DMS79 (cell line): Measurements from ENCODE around the gene TMEM255A.
"Not testable (repeated sequence)": the region's sequence is repeated elsewhere in the genome, so short reads cannot be mapped to it uniquely, and the experiment has no call there.

Experiments used
- DNase-seq: peaks from one replicate; lab custom pipeline; 2025; lab: John Stamatoyannopoulos, UW

TMEM255A gene

GRCh38 chrX:120310861-120311726, at the start of gene TMEM255A:
Gene TMEM255A (minus strand): TSS chrX:120311461. CDS start chrX:120311309, 152 bp downstream.
- no peak for DNase-seq

- DNase-seq: no peak
Measured at GRCh38 chrX:120358737-120359456, 47.6 kb upstream of the TMEM255A start.

GRCh38 chrX:120357186-120357585, 45.9 kb upstream of the TMEM255A start:
- no peak for DNase-seq

- no peak for DNase-seq
Measured at GRCh38 chrX:120356084-120356483, 44.8 kb upstream of the TMEM255A start.

GRCh38 chrX:120350450-120351138, 39.3 kb upstream of the TMEM255A start:
- no peak for DNase-seq

- not testable (repeated sequence) for DNase-seq
Measured at GRCh38 chrX:120344566-120344965, 33.3 kb upstream of the TMEM255A start.

GRCh38 chrX:120336899-120337298, 25.6 kb upstream of the TMEM255A start:
- DNase-seq: no peak

GRCh38 chrX:120335289-120335688, 24.0 kb upstream of the TMEM255A start:
- no peak for DNase-seq

GRCh38 chrX:120334603-120335002, 23.3 kb upstream of the TMEM255A start:
- no peak for DNase-seq

GRCh38 chrX:120334151-120334550, 22.9 kb upstream of the TMEM255A start:
- no peak for DNase-seq

GRCh38 chrX:120332394-120332793, 21.1 kb upstream of the TMEM255A start:
- no peak for DNase-seq

- no peak for DNase-seq
Measured at GRCh38 chrX:120331116-120331515, 19.9 kb upstream of the TMEM255A start.

- no peak for DNase-seq
Measured at GRCh38 chrX:120321520-120322281, 10.4 kb upstream of the TMEM255A start.

GRCh38 chrX:120318411-120318810, 7.2 kb upstream of the TMEM255A start:
- no peak for DNase-seq

GRCh38 chrX:120316587-120317283, 5.5 kb upstream of the TMEM255A start:
- no peak for DNase-seq

GRCh38 chrX:120315776-120316175, 4.5 kb upstream of the TMEM255A start:
- DNase-seq: no peak

- DNase-seq: no peak
Measured at GRCh38 chrX:120311727-120312063, 434 bp upstream of the TMEM255A start.

GRCh38 chrX:120309873-120310705, 1.2 kb downstream of the TMEM255A start:
- DNase-seq: no peak

- peak; percentile 63 for DNase-seq
Measured at GRCh38 chrX:120308959-120309872, 2.0 kb downstream of the TMEM255A start.
